ENCODE measurements around the gene TNFAIP1.

The TNFAIP1 gene

DNA sequence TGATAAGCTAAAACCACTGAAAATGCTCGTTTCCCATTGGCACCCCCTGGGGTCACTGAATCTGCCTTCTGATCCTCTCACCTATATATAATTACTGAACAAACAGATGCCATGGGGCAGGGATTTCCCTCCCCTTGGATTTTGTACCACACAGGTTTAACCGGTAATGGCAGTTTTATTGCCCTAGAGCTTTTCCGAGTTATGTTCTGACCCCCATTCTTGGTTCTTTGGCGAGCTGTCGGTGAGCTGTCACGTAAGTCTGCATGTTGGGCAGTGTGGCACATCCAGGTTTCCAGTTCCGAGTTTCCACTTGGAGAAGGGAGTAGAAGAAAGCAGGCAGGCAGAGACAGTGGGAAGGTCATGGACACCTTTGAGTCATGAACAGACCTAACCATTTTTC is 9.4 kb upstream of the TNFAIP1 start:
- H3K27ac ChIP-seq (ENCODE audit: low read depth, low read length), result no peak overlapping the region
- no peak overlapping the region for H3K4me3 ChIP-seq (ENCODE audit: low read depth, low read length)
- H3K27me3 ChIP-seq (ENCODE audit: control insufficient read depth, insufficient read depth, low read length), result no peaks in the 10 kb centered on the region
- H3K4me1 ChIP-seq (ENCODE audit: control insufficient read depth, insufficient read depth, low read length), result peaks cover 4% of the 10 kb centered on the region; the same call in 1 of the 2 replicates
- no peaks in the 10 kb centered on the region for H3K9me3 ChIP-seq (ENCODE audit: control insufficient read depth, insufficient read depth, low read depth, low read length)
- no peak overlapping the region for H3K9ac ChIP-seq (ENCODE audit: low read length)
- H3K36me3 ChIP-seq (ENCODE audit: control insufficient read depth, insufficient read depth, low read length), result peaks cover 58% of the 10 kb centered on the region

DNA sequence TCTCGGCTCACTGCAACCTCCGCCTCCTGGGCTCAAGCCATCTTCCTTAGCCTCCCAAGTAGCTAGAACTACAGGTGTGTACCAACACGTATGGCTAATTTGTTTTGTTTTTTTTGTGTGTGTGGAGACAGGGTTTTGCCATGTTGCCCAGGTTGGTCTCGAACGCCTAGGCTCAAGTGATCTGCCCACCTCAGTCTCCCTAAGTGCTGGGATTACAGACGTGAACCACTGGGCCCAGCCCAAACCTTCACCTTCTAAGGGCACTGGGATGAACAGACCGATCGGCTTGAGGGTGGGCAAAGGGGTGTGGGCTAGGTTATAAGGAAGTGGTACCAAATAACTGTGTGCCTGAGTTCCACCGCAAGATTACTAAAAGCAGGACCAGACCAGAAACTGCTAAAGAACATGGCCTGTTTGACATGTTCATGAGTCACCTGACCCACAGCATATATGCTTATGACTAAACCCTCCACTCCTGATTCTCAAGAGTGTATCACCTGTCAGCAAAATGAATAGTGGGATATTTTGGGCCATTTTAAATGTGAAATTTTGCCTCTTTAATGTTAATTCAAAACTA is 8.4 kb upstream of the TNFAIP1 start:
- Histone ChIP-seq H3K27me3 (ENCODE audit: control insufficient read depth, insufficient read depth, low read length) (no peaks in the 10 kb centered on the region), H3K4me1 (ENCODE audit: control insufficient read depth, insufficient read depth, low read length) (peaks cover 4% of the 10 kb centered on the region; the same call in 1 of the 2 replicates), H3K36me3 (ENCODE audit: control insufficient read depth, insufficient read depth, low read length) (peaks cover 64% of the 10 kb centered on the region), H3K4me3 (ENCODE audit: low read depth, low read length) (no peak overlapping the region), H3K9me3 (ENCODE audit: control insufficient read depth, insufficient read depth, low read depth, low read length) (no peaks in the 10 kb centered on the region), H3K9ac (ENCODE audit: low read length) (no peak overlapping the region), H3K27ac (ENCODE audit: low read depth, low read length) (no peak overlapping the region)

DNA sequence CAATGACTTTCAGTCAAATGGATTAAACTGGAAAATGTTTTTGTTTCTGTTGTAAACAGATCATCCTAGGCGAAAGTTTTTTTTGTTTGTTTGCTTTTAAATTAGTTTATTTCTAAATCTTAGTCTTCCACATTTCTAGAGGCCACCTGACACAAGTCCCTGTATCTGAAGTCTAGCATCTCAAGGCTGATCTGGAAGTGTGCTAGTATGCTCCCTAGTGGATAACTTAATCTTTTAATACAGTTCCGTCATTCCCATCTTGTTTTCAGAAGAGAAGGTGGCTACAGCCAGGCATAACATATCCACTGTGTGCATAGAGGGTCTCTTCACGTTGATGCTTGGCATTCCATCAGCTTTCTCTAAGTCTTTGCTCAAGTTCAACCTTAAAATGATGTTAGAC is 7.9 kb upstream of the TNFAIP1 start:
- no peak overlapping the region for H3K9ac ChIP-seq (ENCODE audit: low read length)
- H3K9me3 ChIP-seq (ENCODE audit: control insufficient read depth, insufficient read depth, low read depth, low read length), result no peaks in the 10 kb centered on the region
- peaks cover 4% of the 10 kb centered on the region; the same call in 1 of the 2 replicates for H3K4me1 ChIP-seq (ENCODE audit: control insufficient read depth, insufficient read depth, low read length)
- no peaks in the 10 kb centered on the region for H3K27me3 ChIP-seq (ENCODE audit: control insufficient read depth, insufficient read depth, low read length)
- H3K27ac ChIP-seq (ENCODE audit: low read depth, low read length), result no peak overlapping the region
- H3K36me3 ChIP-seq (ENCODE audit: control insufficient read depth, insufficient read depth, low read length), result peaks cover 64% of the 10 kb centered on the region
- no peak overlapping the region for H3K4me3 ChIP-seq (ENCODE audit: low read depth, low read length)

DNA sequence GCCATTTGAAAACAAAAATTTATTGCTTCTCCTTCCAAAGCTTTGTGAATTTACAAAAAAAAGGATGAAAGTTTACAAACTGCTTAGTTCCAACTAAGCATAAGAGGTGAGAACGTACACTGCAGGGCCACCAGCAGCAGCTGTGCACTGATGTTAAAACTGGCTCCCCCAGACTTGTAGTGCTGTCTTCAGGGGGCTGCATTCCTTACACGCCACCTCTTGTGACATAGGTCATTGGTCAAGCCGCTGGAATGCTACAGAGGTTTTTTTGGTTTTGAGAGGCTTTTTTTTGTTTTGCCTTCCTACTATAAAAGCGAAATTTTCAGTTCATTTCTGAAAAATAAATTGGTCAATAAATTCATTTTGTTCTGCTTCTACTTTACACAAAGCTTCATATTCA is 7.2 kb upstream of the TNFAIP1 start:
- Histone ChIP-seq H3K4me1 (ENCODE audit: control insufficient read depth, insufficient read depth, low read length) (no peaks in the 10 kb centered on the region), H3K27me3 (ENCODE audit: control insufficient read depth, insufficient read depth, low read length) (no peaks in the 10 kb centered on the region), H3K4me3 (ENCODE audit: low read depth, low read length) (no peak overlapping the region), H3K36me3 (ENCODE audit: control insufficient read depth, insufficient read depth, low read length) (peaks cover 62% of the 10 kb centered on the region), H3K27ac (ENCODE audit: low read depth, low read length) (no peak overlapping the region), H3K9me3 (ENCODE audit: control insufficient read depth, insufficient read depth, low read depth, low read length) (no peaks in the 10 kb centered on the region), H3K9ac (ENCODE audit: low read length) (no peak overlapping the region)

DNA sequence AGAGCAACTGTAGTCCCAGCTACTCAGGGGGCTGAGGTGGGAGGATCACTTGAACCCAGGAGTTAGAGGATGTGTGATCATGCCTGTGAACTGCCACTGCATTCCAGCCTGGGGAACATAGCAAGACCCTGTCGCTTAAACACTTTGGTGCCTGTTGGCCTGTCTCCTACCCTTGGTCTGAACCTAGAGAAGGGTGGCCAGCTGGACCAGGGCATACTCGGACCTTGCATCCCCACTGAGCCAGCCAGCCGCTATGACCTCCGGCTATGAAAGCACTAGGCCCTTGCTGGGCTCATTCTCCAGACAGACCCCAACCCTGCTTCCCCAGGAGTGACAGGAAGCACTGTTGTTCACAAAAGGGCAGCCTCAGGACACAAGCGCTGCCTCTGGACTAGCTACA is 4.9 kb upstream of the TNFAIP1 start:
- no peaks in the 10 kb centered on the region for H3K9me3 ChIP-seq (ENCODE audit: control insufficient read depth, insufficient read depth, low read depth, low read length)
- H3K9ac ChIP-seq (ENCODE audit: low read length), result no peak overlapping the region
- H3K4me3 ChIP-seq (ENCODE audit: low read depth, low read length), result no peak overlapping the region
- no peak overlapping the region for H3K27ac ChIP-seq (ENCODE audit: low read depth, low read length)
- H3K27me3 ChIP-seq (ENCODE audit: control insufficient read depth, insufficient read depth, low read length), result no peaks in the 10 kb centered on the region
- peaks cover 54% of the 10 kb centered on the region for H3K36me3 ChIP-seq (ENCODE audit: control insufficient read depth, insufficient read depth, low read length)
- peaks cover 7% of the 10 kb centered on the region for H3K4me1 ChIP-seq (ENCODE audit: control insufficient read depth, insufficient read depth, low read length)

DNA sequence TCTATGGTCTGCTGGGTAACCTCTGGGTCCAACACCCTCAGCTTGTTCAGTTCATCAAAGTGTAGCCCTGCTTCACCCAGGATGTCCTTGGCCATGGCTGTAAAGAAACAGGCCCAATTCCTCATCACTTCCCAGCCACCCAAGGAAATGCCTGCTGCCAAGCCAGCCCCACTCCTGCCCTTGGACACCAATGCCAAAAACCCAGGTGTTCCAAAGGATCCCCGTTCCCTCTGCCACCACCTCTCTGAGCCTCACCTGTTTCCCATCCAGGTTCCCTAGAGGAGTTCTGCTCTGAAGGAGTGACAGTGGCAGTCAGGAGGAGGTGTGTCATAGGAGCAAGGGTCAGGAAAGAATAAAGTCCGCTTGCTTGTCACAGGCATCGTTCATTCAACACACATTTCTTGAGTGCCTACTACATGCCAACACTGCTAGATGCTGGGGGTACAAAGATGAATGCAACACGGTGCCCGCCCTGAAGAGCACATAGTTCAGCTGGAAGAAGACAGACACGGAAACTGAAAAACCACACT is 3.6 kb upstream of the TNFAIP1 start:
- no peaks in the 10 kb centered on the region for H3K27me3 ChIP-seq (ENCODE audit: control insufficient read depth, insufficient read depth, low read length)
- no peak overlapping the region for H3K9ac ChIP-seq (ENCODE audit: low read length)
- H3K27ac ChIP-seq (ENCODE audit: low read depth, low read length), result no peak overlapping the region
- peaks cover 11% of the 10 kb centered on the region for H3K4me1 ChIP-seq (ENCODE audit: control insufficient read depth, insufficient read depth, low read length)
- H3K9me3 ChIP-seq (ENCODE audit: control insufficient read depth, insufficient read depth, low read depth, low read length), result no peaks in the 10 kb centered on the region
- H3K4me3 ChIP-seq (ENCODE audit: low read depth, low read length), result no peak overlapping the region
- H3K36me3 ChIP-seq (ENCODE audit: control insufficient read depth, insufficient read depth, low read length), result peaks cover 41% of the 10 kb centered on the region

DNA sequence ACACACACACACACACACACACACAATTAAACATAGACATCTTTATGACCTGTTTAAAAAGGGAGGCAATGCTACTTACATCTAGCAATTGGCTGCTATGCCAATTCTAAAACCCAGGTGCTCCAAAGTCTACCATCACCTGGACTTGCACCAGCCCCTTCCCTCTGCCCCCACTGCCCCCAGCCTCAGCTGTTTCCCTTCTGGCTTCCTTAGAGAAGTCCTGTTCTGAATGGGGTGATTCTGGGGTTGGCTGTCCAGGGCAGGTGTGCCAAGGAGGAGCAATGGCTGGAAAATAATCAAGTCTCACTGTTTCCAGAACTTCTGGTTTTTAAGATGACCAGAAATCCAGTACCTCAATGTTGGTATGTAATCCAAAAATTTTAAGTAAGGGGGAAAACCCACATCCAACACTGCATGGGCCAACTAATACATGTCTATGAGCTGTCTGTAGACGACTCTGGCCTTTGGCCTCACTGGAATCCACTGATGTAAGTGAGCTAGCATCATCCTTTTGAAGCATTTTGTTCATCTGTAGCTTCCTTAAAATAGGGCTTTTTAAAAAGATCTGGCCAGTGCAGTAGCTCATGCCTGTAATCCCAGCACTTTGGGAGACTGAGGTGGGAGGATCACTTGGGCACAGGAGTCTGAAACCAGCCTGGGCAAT is 2.3 kb upstream of the TNFAIP1 start:
- Histone ChIP-seq H3K36me3 (ENCODE audit: control insufficient read depth, insufficient read depth, low read length) (peaks cover 28% of the 10 kb centered on the region), H3K27me3 (ENCODE audit: control insufficient read depth, insufficient read depth, low read length) (no peaks in the 10 kb centered on the region), H3K9me3 (ENCODE audit: control insufficient read depth, insufficient read depth, low read depth, low read length) (no peaks in the 10 kb centered on the region), H3K27ac (ENCODE audit: low read depth, low read length) (no peak overlapping the region), H3K4me1 (ENCODE audit: control insufficient read depth, insufficient read depth, low read length) (peaks cover 13% of the 10 kb centered on the region), H3K9ac (ENCODE audit: low read length) (no peak overlapping the region), H3K4me3 (ENCODE audit: low read depth, low read length) (no peak overlapping the region)

DNA sequence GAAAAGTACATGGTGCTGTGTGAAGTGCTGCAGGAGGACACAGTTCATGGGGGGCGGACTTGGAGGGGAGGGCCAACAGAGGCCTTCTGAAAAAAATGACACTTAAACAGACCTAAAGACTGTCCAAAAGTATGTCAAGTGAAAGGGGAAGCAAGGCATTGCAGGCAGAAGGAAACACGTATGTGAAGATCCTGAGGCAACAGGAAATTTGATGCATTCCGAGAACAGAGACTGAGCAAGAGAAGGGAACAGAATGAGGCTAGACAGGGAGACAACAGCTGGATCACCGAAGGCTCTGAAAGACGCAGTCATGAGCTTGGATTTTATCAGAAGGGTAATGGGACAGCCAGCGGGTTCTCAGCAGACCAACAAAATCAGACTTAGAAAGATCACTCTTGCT is 1.4 kb upstream of the TNFAIP1 start:
- no peaks in the 10 kb centered on the region for H3K9me3 ChIP-seq (ENCODE audit: control insufficient read depth, insufficient read depth, low read depth, low read length)
- H3K9ac ChIP-seq (ENCODE audit: low read length), result peak overlapping the region; percentile 67
- no peak overlapping the region for H3K27ac ChIP-seq (ENCODE audit: low read depth, low read length)
- peak overlapping the region; percentile 93 for H3K4me3 ChIP-seq (ENCODE audit: low read depth, low read length)
- H3K4me1 ChIP-seq (ENCODE audit: control insufficient read depth, insufficient read depth, low read length), result peaks cover 13% of the 10 kb centered on the region
- no peaks in the 10 kb centered on the region for H3K27me3 ChIP-seq (ENCODE audit: control insufficient read depth, insufficient read depth, low read length)
- peaks cover 25% of the 10 kb centered on the region for H3K36me3 ChIP-seq (ENCODE audit: control insufficient read depth, insufficient read depth, low read length)

DNA sequence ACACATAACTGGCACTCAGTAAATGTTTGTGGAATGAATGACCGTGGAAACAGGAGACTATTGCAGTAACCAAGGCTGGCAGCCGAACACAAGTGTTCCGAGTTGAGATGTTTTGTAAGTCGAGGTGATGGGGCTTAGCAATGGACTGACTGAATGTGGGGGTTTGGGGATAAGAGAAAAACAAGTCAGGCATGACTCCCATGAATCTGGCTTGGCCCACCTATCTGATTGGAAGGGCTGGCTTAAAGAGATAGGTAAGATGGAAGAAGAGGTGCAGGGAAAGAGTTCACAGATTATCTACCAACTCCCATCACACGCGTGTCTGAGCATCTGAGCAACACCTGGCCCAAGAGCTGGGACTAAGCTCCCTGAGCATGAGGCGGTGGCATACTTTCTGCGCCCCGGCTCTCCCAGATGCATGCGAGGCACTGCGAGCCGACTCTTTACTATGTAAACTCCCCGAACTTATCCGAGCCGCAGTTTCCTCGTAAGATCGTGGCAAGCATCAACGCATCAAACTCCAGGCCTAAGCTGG is 828 bp upstream of the TNFAIP1 start:
- Histone ChIP-seq H3K27ac (ENCODE audit: low read depth, low read length) (no peak overlapping the region), H3K9ac (ENCODE audit: low read length) (peak overlapping the region; percentile 67), H3K4me3 (ENCODE audit: low read depth, low read length) (peak overlapping the region; percentile 93), H3K27me3 (ENCODE audit: control insufficient read depth, insufficient read depth, low read length) (no peaks in the 10 kb centered on the region), H3K9me3 (ENCODE audit: control insufficient read depth, insufficient read depth, low read depth, low read length) (no peaks in the 10 kb centered on the region), H3K4me1 (ENCODE audit: control insufficient read depth, insufficient read depth, low read length) (peaks cover 13% of the 10 kb centered on the region), H3K36me3 (ENCODE audit: control insufficient read depth, insufficient read depth, low read length) (peaks cover 25% of the 10 kb centered on the region)

DNA sequence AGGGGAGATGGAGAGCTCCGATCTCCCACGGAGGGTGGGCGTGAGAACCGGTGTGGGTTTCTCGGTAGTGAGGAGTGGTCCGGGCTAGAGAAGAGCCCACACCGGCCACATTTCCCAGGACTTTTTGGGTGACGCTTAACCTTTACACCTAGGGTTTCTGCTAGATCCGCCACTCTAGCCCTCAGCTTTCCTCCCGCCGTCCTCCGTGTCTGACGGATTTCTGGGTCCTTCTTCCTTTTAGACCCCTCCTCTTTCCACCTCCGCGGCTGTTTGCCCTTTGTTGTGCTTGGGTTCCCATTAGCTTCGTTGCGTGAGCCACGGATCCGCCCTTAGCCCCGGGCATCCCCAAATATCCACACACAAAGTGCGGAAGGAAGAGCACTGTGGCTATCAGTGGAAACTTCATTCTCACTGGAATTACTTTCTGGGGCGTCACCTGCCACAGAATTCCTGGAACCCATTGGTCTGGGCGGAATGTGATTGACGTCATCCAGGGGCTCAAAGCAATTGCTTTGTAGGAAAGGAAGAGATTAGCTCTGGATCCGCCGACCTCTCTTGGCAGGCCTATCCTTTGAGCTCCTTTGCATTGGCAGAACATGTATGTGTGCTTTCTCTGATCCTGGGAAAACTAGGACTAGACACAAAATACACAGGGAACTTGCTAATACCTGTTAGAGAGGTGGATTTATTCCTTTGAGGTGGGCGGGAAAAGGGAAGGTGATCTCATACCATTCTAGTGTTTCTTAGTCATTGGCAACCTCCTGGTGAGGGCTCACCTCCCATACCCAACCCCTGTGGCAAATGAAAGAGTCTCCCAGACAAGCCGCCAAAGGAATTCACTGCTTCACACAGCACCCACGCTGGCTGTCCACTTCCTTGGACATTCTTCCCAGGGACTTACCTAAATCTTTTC is 654 bp downstream of the TNFAIP1 start:
- peaks cover 32% of the 10 kb centered on the region for H3K36me3 ChIP-seq (ENCODE audit: control insufficient read depth, insufficient read depth, low read length)
- H3K9ac ChIP-seq (ENCODE audit: low read length), result peak overlapping the region; percentile 92
- peaks cover 13% of the 10 kb centered on the region for H3K4me1 ChIP-seq (ENCODE audit: control insufficient read depth, insufficient read depth, low read length)
- H3K27me3 ChIP-seq (ENCODE audit: control insufficient read depth, insufficient read depth, low read length), result no peaks in the 10 kb centered on the region
- peak overlapping the region; percentile 62 for H3K27ac ChIP-seq (ENCODE audit: low read depth, low read length)
- peak overlapping the region; percentile 93 for H3K4me3 ChIP-seq (ENCODE audit: low read depth, low read length)
- H3K9me3 ChIP-seq (ENCODE audit: control insufficient read depth, insufficient read depth, low read depth, low read length), result no peaks in the 10 kb centered on the region
